ENCODE results near the gene TMEM150B. TPM values are rescaled to one million over a fixed set of nuclear protein-coding genes. Genes with fewer than 3 reads are reported as not detected.

TMEM150B gene
- polyA plus RNA-seq, 1 of the 3 experiments (the other 2 are of a cell fraction) = not detected

DNA sequence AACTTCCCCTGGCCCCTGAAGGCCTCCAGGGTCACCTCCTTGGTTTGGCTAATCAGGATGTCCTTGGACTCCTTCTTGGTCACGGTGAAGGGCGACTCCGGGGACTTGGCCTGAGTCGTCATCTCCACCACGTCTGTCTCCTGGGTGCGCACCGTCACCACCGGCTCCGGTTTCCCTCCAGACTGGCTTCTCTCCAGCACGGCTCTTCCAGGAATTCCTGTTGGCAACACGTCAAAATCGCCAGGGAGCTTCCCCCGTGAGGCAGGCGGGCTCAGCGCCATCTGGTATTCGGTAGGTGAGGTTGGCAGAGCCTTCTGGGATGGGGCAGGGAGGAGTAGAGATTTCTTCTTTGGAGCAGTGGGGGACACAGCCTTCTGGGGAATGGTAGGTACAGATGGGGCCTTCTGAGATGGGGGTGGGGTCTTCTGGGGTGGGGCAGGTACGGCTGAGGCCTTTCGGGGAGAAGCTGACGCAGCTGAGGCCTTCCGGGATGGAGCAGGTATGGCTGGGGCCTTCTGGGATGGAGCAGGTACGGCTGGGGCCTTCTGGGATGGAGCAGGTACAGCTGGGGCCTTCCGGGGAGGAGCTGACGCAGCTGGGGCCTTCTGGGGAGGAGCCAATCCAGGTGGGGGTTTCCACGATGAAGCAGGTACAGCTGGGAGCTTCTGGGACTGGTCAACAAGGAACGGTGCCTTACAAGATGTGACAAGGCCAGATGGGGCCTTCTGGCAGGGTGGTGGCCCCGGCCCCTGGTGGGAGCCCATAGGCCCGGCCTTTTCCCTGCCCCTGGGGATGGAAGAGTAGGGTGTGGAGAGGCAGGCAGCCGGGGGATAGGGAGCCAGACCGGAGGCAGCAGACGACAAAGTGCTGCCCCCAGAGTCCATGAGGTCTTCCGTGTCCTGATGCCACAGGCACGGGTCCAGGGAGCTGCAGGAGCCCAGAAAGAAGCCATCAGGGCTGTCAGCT is 34.1 kb upstream of the TMEM150B start:
- peaks cover 0 to 10% of the 10 kb centered on the region in 2 experiments; a peak in 1 of 4 replicates for H3K4me1 ChIP-seq (ENCODE audit: control insufficient read depth in 1 of 2, insufficient read depth in 2 of 2, low read depth in 1 of 2, low read length in 1 of 2)
- no peaks in the 10 kb centered on the region for H3K36me3 ChIP-seq (replicated peaks in 1 of 2; ENCODE audit: control insufficient read depth in 1 of 2, insufficient read depth in 2 of 2, low read length in 1 of 2)
- peaks cover 9% of the 10 kb centered on the region for H3F3A ChIP-seq (replicated peaks; ENCODE audit: insufficient read depth)
- H3K4me3 ChIP-seq (ENCODE audit: low read depth in 2 of 2, low read length in 1 of 2) = no peak overlapping the region
- no peaks in the 10 kb centered on the region for H3K9me3 ChIP-seq
- no peaks in the 10 kb centered on the region for H3K79me2 ChIP-seq (ENCODE audit: insufficient read depth)
- H3K4me2 ChIP-seq = no peak overlapping the region
- no peak for DNase-seq
- TF ChIP-seq, protein P1, sequence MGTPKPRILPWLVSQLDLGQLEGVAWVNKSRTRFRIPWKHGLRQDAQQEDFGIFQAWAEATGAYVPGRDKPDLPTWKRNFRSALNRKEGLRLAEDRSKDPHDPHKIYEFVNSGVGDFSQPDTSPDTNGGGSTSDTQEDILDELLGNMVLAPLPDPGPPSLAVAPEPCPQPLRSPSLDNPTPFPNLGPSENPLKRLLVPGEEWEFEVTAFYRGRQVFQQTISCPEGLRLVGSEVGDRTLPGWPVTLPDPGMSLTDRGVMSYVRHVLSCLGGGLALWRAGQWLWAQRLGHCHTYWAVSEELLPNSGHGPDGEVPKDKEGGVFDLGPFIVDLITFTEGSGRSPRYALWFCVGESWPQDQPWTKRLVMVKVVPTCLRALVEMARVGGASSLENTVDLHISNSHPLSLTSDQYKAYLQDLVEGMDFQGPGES (IDR thresholded peaks at IDR 0.05; ENCODE audit: low read depth, low read length) = no peak
- TF ChIP-seq, protein P2, sequence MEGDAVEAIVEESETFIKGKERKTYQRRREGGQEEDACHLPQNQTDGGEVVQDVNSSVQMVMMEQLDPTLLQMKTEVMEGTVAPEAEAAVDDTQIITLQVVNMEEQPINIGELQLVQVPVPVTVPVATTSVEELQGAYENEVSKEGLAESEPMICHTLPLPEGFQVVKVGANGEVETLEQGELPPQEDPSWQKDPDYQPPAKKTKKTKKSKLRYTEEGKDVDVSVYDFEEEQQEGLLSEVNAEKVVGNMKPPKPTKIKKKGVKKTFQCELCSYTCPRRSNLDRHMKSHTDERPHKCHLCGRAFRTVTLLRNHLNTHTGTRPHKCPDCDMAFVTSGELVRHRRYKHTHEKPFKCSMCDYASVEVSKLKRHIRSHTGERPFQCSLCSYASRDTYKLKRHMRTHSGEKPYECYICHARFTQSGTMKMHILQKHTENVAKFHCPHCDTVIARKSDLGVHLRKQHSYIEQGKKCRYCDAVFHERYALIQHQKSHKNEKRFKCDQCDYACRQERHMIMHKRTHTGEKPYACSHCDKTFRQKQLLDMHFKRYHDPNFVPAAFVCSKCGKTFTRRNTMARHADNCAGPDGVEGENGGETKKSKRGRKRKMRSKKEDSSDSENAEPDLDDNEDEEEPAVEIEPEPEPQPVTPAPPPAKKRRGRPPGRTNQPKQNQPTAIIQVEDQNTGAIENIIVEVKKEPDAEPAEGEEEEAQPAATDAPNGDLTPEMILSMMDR (IDR thresholded peaks at IDR 0.05) = no peak
- TF ChIP-seq SMC3 (IDR thresholded peaks at IDR 0.05; ENCODE audit: low read depth, low read length) = no peak
- TF ChIP-seq ELF1 (IDR thresholded peaks at IDR 0.05) = no peak
- no peak for TF ChIP-seq SIN3A (IDR thresholded peaks at IDR 0.05; ENCODE audit: borderline replicate concordance, low read depth, low read length)
- TF ChIP-seq MEF2A (IDR thresholded peaks at IDR 0.05; ENCODE audit: borderline replicate concordance, low read depth) = no peak
- no peak for TF ChIP-seq YY1 (IDR thresholded peaks at IDR 0.05; ENCODE audit: low read depth)
- no peak for TF ChIP-seq GATA2 (CRISPR knock-in tag; IDR thresholded peaks at IDR 0.05)
- TF ChIP-seq USF1 (IDR thresholded peaks at IDR 0.05; ENCODE audit: borderline replicate concordance, low read depth) = no peak
- TF ChIP-seq POLR2AphosphoS5 (IDR thresholded peaks at IDR 0.05; ENCODE audit: low read depth, low read length) = no peak
- no peak for TF ChIP-seq TCF12 (IDR thresholded peaks at IDR 0.05)
- TF ChIP-seq NFIC (IDR thresholded peaks at IDR 0.05; ENCODE audit: borderline replicate concordance) = no peak
- TF ChIP-seq FOXM1 (IDR thresholded peaks at IDR 0.05; ENCODE audit: low read depth) = no peak
- no peaks in the 10 kb centered on the region for H3K9me2 ChIP-seq
- H3K9ac ChIP-seq = no peak overlapping the region
- 83% methylated on average over 22 of the region's 32 CpGs for WGBS (ENCODE audit: low lambda C conversion rate)
- ChIA-PET CTCF (interaction anchor here (1.1 to 1.6 kb wide), 2 partner anchors 10 to 57 kb away, joined by 3 read pairs; no protein-coding TSS in a partner anchor), POLR2A (interaction anchor here (1.0 kb wide), 1 partner anchor 41 kb away, joined by 3 read pairs; no protein-coding TSS in a partner anchor)
- no peak overlapping the region for H3K27ac ChIP-seq (ENCODE audit: low read depth in 2 of 2, low read length in 1 of 2)
- peaks cover 19% of the 10 kb centered on the region for H3K27me3 ChIP-seq (ENCODE audit: insufficient read depth)
- H2AFZ ChIP-seq (ENCODE audit: low read depth) = no peak overlapping the region
- H4K20me1 ChIP-seq (ENCODE audit: insufficient read depth) = no peaks in the 10 kb centered on the region
